ENCODE results near the gene SCIN. TPM values are rescaled to one million over a fixed set of nuclear protein-coding genes. Genes with fewer than 3 reads are reported as not detected.
"Not testable (repeated sequence)": the region's sequence is repeated elsewhere in the genome, so short reads cannot be mapped to it uniquely, and the experiment has no call there.

SCIN gene
- total and polyA plus RNA-seq, 3 experiments from 2014 or later, result 0.29 to 0.35 TPM; not detected in 1

DNA sequence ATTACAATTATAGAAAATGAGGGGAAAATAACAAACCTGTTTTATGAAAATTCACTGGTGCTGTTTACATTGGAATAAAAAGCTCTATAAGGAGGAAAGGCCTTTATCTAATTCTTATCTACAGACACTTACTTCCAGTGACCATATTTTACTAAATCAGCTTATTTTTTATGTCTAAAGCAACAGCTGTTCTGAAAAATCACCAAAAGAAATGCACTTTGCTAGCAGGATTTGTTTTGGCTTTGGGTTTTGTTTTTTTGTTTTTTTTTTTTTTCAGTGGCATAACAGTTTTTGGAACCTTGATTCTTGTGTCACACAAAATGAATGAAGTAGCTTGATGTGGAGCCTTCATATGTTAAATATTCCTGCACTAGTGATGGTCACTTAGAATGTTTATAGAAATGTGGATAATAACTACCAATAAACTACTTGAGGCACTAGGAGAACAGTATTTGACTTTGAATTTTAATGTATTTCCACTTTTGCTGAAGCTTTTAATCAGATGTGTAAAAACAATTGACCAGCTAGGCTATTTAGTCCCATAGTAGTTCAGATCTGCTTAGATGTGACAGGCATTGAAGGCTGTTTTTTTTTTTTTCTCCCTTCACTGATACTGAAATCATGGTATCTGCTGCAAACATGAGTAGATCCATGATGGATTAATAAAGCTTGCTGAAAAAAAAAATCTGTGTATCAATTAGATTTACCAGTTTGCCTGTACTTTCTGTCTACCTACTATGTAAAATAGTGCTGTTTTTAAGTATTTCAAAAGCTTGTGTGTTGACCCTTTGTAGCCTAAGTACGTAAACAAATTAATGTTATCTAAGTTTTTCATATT lies 119.7 kb downstream of the SCIN start:
- no peak for DNase-seq
- CTCF ChIA-PET, result interaction anchor here (1.1 kb wide), 1 partner anchor 15 kb away, joined by 5 read pairs; no protein-coding TSS in a partner anchor
- peak overlapping the region in 1 of 7 donors; percentile 44 for H3K4me3 Mint-ChIP-seq
- Histone ChIP-seq H3K4me1 (ENCODE audit: insufficient read depth, low read length) (peaks cover 7% of the 10 kb centered on the region), H3K4me3 (ENCODE audit: low read length) (no peak overlapping the region), H3K9me3 (ENCODE audit: low read length) (no peaks in the 10 kb centered on the region), H3K36me3 (ENCODE audit: insufficient read depth, low read length) (no peaks in the 10 kb centered on the region), H3K27ac (ENCODE audit: low read depth, low read length) (peak overlapping the region; percentile 35), H3K27me3 (ENCODE audit: insufficient read depth, low read length, poor library complexity, severe bottlenecking) (no peaks in the 10 kb centered on the region)
- POLR2A ChIA-PET, result no interaction called here
- H3K4me1 Mint-ChIP-seq, result peaks cover 26 to 65% (median 43%) of the 10 kb centered on the region in 3 donors
- peaks cover 0 to 10% (median 0%) of the 10 kb centered on the region in 3 donors for H3K36me3 Mint-ChIP-seq
- H3K27me3 Mint-ChIP-seq, result no peaks in the 10 kb centered on the region
- H3K9me3 Mint-ChIP-seq, result peaks cover 0 to 3% (median 0%) of the 10 kb centered on the region in 5 donors
- H3K27ac Mint-ChIP-seq, result peak overlapping the region in 2 of 8 donors; percentile 17 to 98

DNA sequence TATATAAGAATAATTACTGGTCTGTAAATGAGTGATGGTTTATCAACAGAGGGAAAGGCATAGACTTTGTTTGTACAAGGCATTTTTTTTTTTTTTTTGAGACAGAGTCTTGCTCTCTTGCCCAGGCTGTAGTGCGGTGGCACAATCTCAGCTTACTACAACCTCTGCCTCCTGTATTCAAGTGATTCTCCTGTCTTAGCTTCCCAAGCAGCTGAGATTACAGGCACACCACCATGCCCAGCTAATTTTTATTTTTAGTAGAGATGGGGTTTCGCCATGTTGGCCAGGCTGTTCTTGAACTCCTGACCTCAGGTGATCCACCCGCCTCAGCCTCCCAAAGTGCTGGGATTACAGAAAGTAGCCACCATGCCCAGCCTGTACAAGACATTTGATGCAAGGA lies 120.9 kb downstream of the SCIN start:
- H3K4me3 ChIP-seq (ENCODE audit: low read length); H3K9me3 ChIP-seq (ENCODE audit: low read length); H3K27me3 ChIP-seq (ENCODE audit: insufficient read depth, low read length, poor library complexity, severe bottlenecking); H3K4me1 ChIP-seq (ENCODE audit: insufficient read depth, low read length); H3K27ac ChIP-seq (ENCODE audit: low read depth, low read length); H3K4me3 Mint-ChIP-seq; POLR2A ChIA-PET; CTCF ChIA-PET; H3K27me3 Mint-ChIP-seq; H3K36me3 ChIP-seq (ENCODE audit: insufficient read depth, low read length); H3K9me3 Mint-ChIP-seq; DNase-seq; H3K27ac Mint-ChIP-seq: not testable (repeated sequence)
- peaks cover 0 to 10% (median 0%) of the 10 kb centered on the region in 3 donors for H3K36me3 Mint-ChIP-seq
- H3K4me1 Mint-ChIP-seq, result peaks cover 19 to 62% (median 32%) of the 10 kb centered on the region in 3 donors

DNA sequence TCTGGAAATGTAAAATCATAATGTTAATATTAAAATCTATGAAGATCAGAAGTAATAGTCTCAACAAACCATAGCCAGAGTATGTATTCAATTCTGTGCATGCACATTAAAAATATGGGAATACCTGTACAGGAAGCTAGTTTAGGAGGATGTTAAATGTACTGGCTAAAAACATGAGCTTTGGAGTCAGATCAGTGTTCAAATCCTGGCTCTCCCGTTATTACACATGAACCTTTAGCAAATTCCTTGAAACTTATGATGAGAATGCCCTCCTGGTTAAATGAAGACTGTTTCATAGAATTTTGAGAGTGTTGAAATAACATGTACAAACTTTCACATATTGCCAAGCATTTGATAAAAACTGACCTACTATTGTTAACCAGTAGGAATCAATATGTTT lies 121.5 kb downstream of the SCIN start:
- DNase-seq, result no peak
- H3K27ac ChIP-seq (ENCODE audit: low read depth, low read length), result peak overlapping the region; percentile 17
- H3K27me3 ChIP-seq (ENCODE audit: insufficient read depth, low read length, poor library complexity, severe bottlenecking), result no peaks in the 10 kb centered on the region
- H3K9me3 ChIP-seq (ENCODE audit: low read length), result no peaks in the 10 kb centered on the region
- ChIA-PET CTCF (no interaction called here), POLR2A (no interaction called here)
- H3K36me3 ChIP-seq (ENCODE audit: insufficient read depth, low read length), result no peaks in the 10 kb centered on the region
- peak overlapping the region in 1 of 8 donors; percentile 46 for H3K27ac Mint-ChIP-seq
- H3K4me1 ChIP-seq (ENCODE audit: insufficient read depth, low read length), result peaks cover 7% of the 10 kb centered on the region
- peaks cover 19 to 65% (median 32%) of the 10 kb centered on the region in 3 donors for H3K4me1 Mint-ChIP-seq
- H3K4me3 ChIP-seq (ENCODE audit: low read length), result no peak overlapping the region
- H3K36me3 Mint-ChIP-seq, result peaks cover 0 to 8% (median 0%) of the 10 kb centered on the region in 3 donors
- H3K4me3 Mint-ChIP-seq, result no peak overlapping the region
- H3K9me3 Mint-ChIP-seq, result no peaks in the 10 kb centered on the region
- H3K27me3 Mint-ChIP-seq, result peaks cover 0 to 2% of the 10 kb centered on the region in 2 donors

DNA sequence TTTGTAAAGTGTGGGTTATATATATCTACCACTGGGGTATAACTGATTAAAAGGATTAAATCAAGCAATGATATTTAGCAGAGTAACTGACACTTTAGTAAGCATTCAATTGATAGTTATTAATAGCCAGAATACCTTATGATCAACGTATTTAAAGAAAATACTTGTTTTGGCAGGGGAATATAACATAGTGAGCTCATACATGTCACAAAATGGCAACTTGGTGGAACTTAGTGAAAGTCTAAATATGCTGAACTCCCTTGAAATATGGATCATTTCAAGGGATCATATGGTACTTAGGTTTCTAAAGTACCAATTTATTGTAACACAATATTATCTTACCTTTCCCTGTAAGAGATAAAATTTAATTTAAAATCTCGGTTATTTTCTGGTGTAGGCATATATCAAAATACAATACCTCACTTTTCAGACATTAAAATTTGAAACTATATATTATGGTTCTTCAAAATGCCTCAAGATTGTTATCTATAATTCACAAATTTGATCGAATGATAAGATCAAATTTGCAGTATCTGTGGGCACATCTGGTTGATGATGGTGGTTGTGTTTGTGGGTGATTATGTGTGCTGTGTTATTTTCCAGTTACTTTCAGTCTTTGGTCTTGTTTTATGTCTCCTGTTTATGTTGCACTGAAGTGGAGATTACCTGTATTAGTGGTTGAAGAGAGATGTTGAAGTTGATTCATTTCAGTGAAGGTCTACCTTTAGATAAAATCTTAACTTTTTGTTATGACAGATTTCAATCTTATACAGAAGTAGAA lies 122.1 kb downstream of the SCIN start:
- Mint-ChIP-seq H3K4me3 (no peak overlapping the region), H3K4me1 (peaks cover 14 to 60% (median 28%) of the 10 kb centered on the region in 3 donors), H3K27me3 (peaks cover 0 to 2% of the 10 kb centered on the region in 2 donors), H3K9me3 (no peaks in the 10 kb centered on the region), H3K36me3 (peaks cover 0 to 2% (median 0%) of the 10 kb centered on the region in 3 donors), H3K27ac (peak overlapping the region in 2 of 8 donors; percentile 22 to 46)
- Histone ChIP-seq H3K36me3 (ENCODE audit: insufficient read depth, low read length) (no peaks in the 10 kb centered on the region), H3K27me3 (ENCODE audit: insufficient read depth, low read length, poor library complexity, severe bottlenecking) (no peaks in the 10 kb centered on the region), H3K4me3 (ENCODE audit: low read length) (no peak overlapping the region), H3K9me3 (ENCODE audit: low read length) (no peaks in the 10 kb centered on the region), H3K27ac (ENCODE audit: low read depth, low read length) (peak overlapping the region; percentile 17), H3K4me1 (ENCODE audit: insufficient read depth, low read length) (peaks cover 5% of the 10 kb centered on the region)
- CTCF ChIA-PET, result no interaction called here
- no peak for DNase-seq
- POLR2A ChIA-PET, result no interaction called here

DNA sequence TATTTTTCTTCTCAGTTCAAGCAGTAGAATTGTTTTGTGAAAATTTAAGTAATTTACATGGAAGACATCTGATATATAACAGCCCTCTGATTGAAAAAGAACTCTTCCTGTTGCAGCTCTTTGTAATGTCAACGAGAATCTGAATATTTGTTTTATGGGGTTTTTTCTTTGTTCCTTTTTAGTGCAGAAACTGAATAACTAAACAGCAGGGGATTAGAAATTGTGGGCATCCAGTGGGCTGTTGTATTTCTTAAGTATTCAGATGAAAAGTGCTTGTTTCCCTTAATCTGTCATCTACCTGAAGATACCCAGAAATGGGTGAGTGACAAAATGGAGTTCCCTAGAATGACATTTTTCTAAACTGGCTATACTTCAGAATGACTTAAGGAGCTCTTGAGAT lies 124.3 kb downstream of the SCIN start:
- H3K27ac Mint-ChIP-seq, result peak overlapping the region in 1 of 8 donors; percentile 26
- H3K9me3 Mint-ChIP-seq, result no peaks in the 10 kb centered on the region
- CTCF ChIA-PET, result interaction anchor here (2.7 kb wide), 1 partner anchor 8 kb away, joined by 19 read pairs; the partner anchor contains the start of gene ARL4A
- Histone ChIP-seq H3K4me3 (ENCODE audit: low read length) (no peak overlapping the region), H3K9me3 (ENCODE audit: low read length) (no peaks in the 10 kb centered on the region), H3K27me3 (ENCODE audit: insufficient read depth, low read length, poor library complexity, severe bottlenecking) (no peaks in the 10 kb centered on the region), H3K27ac (ENCODE audit: low read depth, low read length) (no peak overlapping the region), H3K36me3 (ENCODE audit: insufficient read depth, low read length) (no peaks in the 10 kb centered on the region), H3K4me1 (ENCODE audit: insufficient read depth, low read length) (no peaks in the 10 kb centered on the region)
- peaks cover 7 to 41% (median 12%) of the 10 kb centered on the region in 3 donors for H3K4me1 Mint-ChIP-seq
- no peak overlapping the region for H3K4me3 Mint-ChIP-seq
- peaks cover 0 to 2% of the 10 kb centered on the region in 2 donors for H3K27me3 Mint-ChIP-seq
- POLR2A ChIA-PET, result interaction anchor here (0.6 kb wide), 1 partner anchor 29 kb away, joined by 6 read pairs; no protein-coding TSS in a partner anchor
- H3K36me3 Mint-ChIP-seq, result no peaks in the 10 kb centered on the region
- DNase-seq, result no peak

DNA sequence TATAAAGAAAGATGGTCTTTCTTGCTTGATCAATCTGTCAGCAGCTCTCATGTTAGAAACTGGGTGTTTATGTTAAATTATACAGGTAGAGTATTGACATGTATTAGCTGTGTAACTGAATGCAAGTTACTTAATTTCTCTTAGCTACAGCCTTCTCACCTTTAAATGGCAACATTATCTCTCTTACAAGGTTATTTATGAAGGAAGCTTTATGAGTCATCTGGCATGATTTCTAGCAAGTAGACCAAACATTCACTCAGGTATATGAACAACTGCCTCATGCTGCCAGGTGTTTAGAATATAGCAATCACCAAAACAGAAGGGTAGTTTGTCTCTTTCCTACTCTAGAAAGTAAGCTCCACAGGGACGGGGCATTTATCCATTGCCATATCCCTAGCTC lies 125.4 kb downstream of the SCIN start:
- no peaks in the 10 kb centered on the region for H3K36me3 Mint-ChIP-seq
- Histone ChIP-seq H3K9me3 (ENCODE audit: low read length) (no peaks in the 10 kb centered on the region), H3K27me3 (ENCODE audit: insufficient read depth, low read length, poor library complexity, severe bottlenecking) (no peaks in the 10 kb centered on the region), H3K27ac (ENCODE audit: low read depth, low read length) (no peak overlapping the region), H3K4me1 (ENCODE audit: insufficient read depth, low read length) (no peaks in the 10 kb centered on the region), H3K36me3 (ENCODE audit: insufficient read depth, low read length) (no peaks in the 10 kb centered on the region), H3K4me3 (ENCODE audit: low read length) (no peak overlapping the region)
- no peak for DNase-seq
- H3K27ac Mint-ChIP-seq, result no peak overlapping the region
- H3K9me3 Mint-ChIP-seq, result no peaks in the 10 kb centered on the region
- H3K27me3 Mint-ChIP-seq, result peaks cover 0 to 2% of the 10 kb centered on the region in 2 donors
- CTCF ChIA-PET, result interaction anchor here (2.7 kb wide), 1 partner anchor 9 kb away, joined by 19 read pairs; the partner anchor contains the start of gene ARL4A
- no peak overlapping the region for H3K4me3 Mint-ChIP-seq
- POLR2A ChIA-PET, result interaction anchor here (0.9 kb wide), 1 partner anchor 9 kb away, joined by 4 read pairs; the partner anchor contains the start of gene ARL4A
- H3K4me1 Mint-ChIP-seq, result peaks cover 7 to 29% (median 10%) of the 10 kb centered on the region in 3 donors

DNA sequence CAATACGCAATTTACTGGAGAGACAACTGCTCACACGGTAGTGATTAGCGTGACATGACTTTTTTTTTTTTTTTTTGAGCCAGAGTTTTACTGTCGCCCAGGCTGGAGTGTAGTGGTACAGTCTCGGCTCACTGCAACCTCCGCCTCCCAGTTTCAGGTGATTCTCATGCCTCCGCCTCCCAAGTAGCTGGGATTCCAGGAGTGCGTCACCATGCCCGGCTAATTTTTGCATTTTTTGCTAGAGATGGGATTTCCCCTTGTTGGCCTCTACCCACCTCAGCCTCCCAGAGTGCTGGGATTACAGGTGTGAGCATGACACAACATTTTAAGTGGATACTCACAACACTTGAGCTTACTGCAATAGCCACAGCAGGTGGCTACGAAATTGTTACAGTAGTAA lies 128.8 kb downstream of the SCIN start:
- peaks cover 0 to 7% (median 5%) of the 10 kb centered on the region in 5 donors for H3K9me3 Mint-ChIP-seq
- Histone ChIP-seq H3K4me3 (ENCODE audit: low read length) (no peak overlapping the region), H3K27ac (ENCODE audit: low read depth, low read length) (no peak overlapping the region), H3K4me1 (ENCODE audit: insufficient read depth, low read length) (no peaks in the 10 kb centered on the region), H3K36me3 (ENCODE audit: insufficient read depth, low read length) (no peaks in the 10 kb centered on the region), H3K9me3 (ENCODE audit: low read length) (no peaks in the 10 kb centered on the region), H3K27me3 (ENCODE audit: insufficient read depth, low read length, poor library complexity, severe bottlenecking) (no peaks in the 10 kb centered on the region)
- CTCF ChIA-PET, result interaction anchor here (3.1 kb wide), 1 partner anchor 13 kb away, joined by 8 read pairs; no protein-coding TSS in a partner anchor
- DNase-seq, result no peak
- H3K36me3 Mint-ChIP-seq, result peaks cover 0 to 6% (median 4%) of the 10 kb centered on the region in 3 donors
- H3K4me1 Mint-ChIP-seq, result peaks cover 0 to 10% (median 0%) of the 10 kb centered on the region in 3 donors
- POLR2A ChIA-PET, result no interaction called here
- no peak overlapping the region for H3K27ac Mint-ChIP-seq
- peaks cover 0 to 2% of the 10 kb centered on the region in 2 donors for H3K27me3 Mint-ChIP-seq
- no peak overlapping the region for H3K4me3 Mint-ChIP-seq
